Activated T-cell treated with anti-CD3 and anti-CD28 coated beads for 1 hour (primary cell): ENCODE measurements around the gene KRT12.
"Not testable (repeated sequence)": the region's sequence is repeated elsewhere in the genome, so short reads cannot be mapped to it uniquely, and the experiment has no call there.

ENCODE experiments used
- DNase-seq: peaks from one replicate; pipeline ENCODE4 v3.0.0-alpha.2; 2020; ENCODE audit warnings: low read depth

KRT12 gene

DNA sequence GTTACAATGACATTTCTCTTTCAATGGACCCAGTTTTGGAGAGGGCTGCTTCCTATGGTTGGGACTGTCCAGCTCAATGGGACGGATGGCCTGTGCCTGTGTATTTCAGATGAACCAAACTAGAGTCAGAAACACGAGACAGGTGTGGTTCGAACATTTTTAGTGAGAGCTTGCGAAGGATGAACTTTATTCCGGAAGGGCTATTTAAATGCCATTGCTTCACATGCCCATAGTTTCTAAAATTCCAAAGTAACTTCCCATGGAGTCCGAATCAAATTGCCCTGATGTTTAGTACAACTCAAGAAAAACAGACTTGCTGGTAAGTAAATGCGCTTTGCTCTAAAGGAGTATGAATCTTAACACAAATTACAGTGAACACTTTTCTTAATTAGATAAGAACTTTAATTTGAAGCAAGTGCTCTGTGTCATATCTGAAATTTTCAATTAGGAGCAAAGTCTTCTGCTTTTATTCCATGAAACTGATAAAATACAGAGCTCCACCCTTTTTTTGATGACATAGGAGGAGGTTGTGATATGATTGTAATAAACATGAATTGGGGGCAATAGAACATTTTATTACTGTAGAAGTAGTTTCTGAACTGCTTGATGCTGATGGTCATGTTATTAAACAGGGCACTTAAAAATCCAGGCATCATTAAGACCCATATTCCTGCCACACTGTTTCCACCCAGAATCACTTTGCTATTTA is 16.8 kb upstream of the KRT12 start:
- no peak for DNase-seq

DNA sequence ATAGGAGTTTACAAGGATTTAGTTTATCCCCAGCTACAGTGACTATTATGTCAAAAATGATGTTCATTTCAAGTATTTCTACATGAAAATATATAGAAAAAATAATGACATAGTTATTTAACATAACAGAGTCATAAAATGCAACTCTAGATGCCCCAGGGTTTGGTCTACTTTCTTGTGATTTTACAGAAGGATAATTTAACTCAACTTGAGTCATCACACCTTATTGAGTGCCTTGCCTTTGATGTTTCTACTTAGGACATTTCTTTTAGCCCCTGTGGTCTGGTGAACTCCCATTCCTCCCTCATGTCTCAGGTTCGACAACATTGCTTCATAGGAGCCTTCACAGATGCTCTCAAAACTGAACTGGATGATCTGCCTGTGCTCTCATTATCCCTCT is 16.0 kb upstream of the KRT12 start:
- no peak for DNase-seq

GRCh38 chr17:40879026-40879425 is 12.0 kb upstream of the KRT12 start:
- DNase-seq, result no peak

- no peak for DNase-seq
These were observed 11.0 kb upstream of the KRT12 start for GRCh38 chr17:40878044-40878443.

GRCh38 chr17:40873801-40874200 is 6.8 kb upstream of the KRT12 start:
- DNase-seq, result no peak

DNA sequence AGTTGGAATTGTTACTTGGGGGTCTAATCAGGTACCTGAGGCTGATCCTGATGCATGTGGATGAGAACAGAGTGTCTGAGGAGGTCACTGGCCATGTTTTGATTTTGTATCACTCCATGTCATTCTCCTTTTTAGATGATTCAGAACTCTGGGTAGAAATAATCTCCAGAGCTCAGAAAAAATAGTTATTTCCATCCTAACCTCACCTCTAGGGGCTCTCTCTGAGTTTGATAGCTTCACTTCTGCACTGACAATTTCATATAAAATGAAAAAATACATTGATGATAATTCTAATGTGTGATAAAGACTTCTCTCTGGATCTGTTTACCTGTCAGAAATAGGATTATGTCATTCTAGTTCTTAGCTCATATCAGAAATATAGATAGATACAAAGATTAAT is 6.2 kb upstream of the KRT12 start:
- DNase-seq, result no peak

- DNase-seq, result no peak
These were observed 5.4 kb upstream of the KRT12 start for GRCh38 chr17:40872416-40872815.

- no peak for DNase-seq
These were observed 4.3 kb upstream of the KRT12 start for GRCh38 chr17:40871316-40871715.

DNA sequence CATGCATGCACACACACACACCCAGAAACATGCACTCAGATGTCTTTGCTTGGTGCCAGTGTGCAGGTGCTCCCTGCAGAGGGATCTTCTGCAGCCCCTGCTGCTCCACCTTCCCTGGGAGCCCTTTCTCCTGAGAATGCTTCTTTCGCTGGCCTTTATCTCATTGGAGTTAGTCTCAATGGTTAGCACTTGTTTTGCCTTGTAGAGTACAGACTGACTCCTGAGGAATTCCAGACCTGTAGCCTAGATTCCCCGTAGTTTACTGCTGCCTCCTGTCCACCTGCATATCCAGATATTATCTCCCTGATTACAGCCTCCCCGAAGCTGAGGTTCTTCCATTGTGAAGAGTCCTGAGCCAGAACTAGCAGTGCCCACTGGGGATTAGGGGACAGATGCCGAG is 3.1 kb upstream of the KRT12 start:
- no peak for DNase-seq

GRCh38 chr17:40864661-40865390 is 2.2 kb downstream of the KRT12 start:
- no peak for DNase-seq

GRCh38 chr17:40862985-40863733 is 3.9 kb downstream of the KRT12 start:
- no peak for DNase-seq

- no peak for DNase-seq
These were observed 7.5 kb downstream of the KRT12 start for GRCh38 chr17:40859536-40859935.

DNA sequence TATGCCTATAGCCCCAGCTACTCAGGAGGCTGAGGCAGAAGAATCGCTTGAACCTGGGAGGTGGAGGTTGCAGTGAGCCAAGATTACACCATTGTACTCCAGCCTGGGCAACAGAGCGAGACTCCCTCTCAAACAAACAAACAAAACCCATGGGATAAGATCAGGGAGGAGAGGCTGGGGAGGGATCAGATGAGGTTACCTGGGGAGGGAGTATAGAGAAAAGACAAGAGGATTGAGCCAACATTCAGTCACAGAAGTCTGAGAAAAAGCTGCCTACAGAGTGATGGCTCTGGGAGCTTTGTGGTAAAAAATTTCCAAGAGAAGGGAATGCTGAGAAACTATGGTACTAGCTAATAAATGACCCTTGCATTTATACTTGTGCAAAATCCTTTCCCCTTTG is 8.4 kb downstream of the KRT12 start:
- not testable (repeated sequence) for DNase-seq

- DNase-seq, result no peak
These were observed 9.5 kb downstream of the KRT12 start for GRCh38 chr17:40857535-40857934.

DNA sequence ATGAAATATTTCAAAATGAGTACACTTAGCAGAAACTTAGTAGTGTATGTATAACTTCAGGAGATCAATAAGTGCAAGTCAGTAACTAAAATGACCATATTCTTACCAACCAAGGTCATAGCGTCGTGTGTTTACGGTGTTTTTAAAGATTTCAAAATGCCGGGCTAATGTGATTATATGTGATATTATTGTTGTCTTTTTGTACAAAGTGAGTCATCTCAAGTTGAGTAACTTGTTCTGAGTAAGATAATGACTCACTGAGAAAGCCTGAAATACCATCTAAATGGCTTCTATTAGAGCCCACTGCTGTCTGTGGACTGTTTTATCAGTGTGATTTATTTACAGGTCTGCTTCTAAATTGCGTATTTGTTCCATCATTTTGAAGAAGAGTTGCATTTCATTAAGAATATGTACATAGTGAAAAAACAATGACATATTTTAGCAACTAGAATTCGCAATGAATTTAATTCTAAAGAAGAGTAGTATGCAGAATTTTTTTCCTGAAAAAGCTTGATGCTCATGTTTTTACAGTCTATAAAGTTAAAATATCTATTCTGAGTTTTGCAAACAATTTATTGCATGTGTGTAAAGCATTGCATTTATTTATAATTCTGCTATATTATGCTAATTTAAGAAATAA is 12.7 kb downstream of the KRT12 start:
- DNase-seq, result no peak

DNA sequence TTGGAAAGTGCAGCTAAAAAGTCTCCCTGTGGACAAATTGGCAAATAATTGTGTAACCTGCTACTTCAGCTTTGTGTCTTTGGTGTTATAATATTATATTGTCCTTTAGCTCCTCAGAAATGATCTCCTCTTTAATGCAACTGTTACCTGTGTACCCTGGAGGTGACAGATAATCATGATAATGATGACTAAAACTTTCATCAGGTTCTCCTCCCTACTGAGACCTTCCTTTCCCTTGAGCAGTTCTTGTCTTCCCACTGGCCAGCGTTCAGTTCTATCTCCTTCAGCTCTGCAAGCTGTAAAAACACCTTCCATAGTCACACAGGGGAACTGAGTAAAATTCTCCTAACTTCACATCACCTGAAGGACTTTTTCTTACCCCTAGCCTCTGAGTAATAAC is 14.7 kb downstream of the KRT12 start:
- no peak for DNase-seq

GRCh38 chr17:40850293-40850972 is 16.6 kb downstream of the KRT12 start:
- no peak for DNase-seq

- no peak for DNase-seq
These were observed 17.3 kb downstream of the KRT12 start for GRCh38 chr17:40849723-40850122.

- no peak for DNase-seq
These were observed 18.3 kb downstream of the KRT12 start for GRCh38 chr17:40848583-40849235.

DNA sequence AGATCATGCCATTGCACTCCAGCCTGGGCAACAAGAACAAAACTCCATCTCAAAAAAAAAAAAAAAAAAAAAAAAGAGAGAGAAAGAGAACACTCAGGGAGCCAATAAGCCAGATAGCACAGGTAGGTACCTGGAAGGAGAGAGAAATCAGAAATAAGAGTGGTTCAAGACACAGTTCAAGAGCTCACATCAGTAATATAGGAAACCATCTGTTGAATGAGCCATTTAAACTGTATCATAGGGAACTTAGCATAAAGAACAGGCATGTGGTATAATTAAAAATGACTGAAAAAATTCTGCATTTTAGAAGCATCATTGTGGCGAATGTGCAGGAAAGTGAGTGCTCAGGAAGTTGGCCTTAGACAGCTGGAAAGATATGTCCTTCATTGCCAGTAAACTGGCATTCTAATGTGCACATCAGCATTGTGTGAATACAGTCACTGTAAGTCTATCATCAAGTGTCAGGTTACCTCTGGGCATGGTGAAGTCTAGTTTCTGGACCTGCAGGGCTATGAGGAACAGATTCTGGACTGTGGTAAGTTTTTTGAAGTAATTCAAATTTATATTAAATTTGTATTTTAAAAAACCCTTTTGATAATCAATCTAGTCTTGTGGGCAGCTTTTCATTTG is 20.4 kb downstream of the KRT12 start:
- DNase-seq, result no peak

GRCh38 chr17:40844671-40845107 is 22.3 kb downstream of the KRT12 start:
- no peak for DNase-seq
